Tibial artery (tissue), 4 donors: ENCODE measurements around the gene TM7SF2.

ENCODE experiments used
- DNase-seq, 2 donors: peaks; one replicate each; pipeline ENCODE4 v3.0.0-alpha.2; 2019
- H3K27ac ChIP-seq, 2 donors: fragments of 200-600 bp; sonication (generic) in 1 of 2; 1 replicate in 1 of 2; 2 replicates in 1 of 2; pipeline ENCODE4 v1.5.1; 2018 to 2019; ENCODE audit warnings: mild to moderate bottlenecking in 1 of 2
- H3K27me3 ChIP-seq, 2 donors: fragments of 200-600 bp; sonication (generic) in 1 of 2; one replicate each; pipeline versions ENCODE4 v1.5.1 to v1.6.0; 2016 to 2019
- H3K36me3 ChIP-seq, 3 donors: fragments of 200-600 bp; sonication (generic) in 2 of 3; one replicate each; pipeline ENCODE4 v1.5.1; 2016 to 2019; ENCODE audit warnings: mild to moderate bottlenecking in 2 of 3
- H3K4me1 ChIP-seq, 4 donors: fragments of 200-600 bp; sonication (generic) in 2 of 4; 1 replicate in 3 of 4; 2 replicates in 1 of 4; pipeline ENCODE4 v1.5.1; 2016 to 2019
- H3K4me3 ChIP-seq, 2 donors: fragments of 200-600 bp; sonication (generic) in 1 of 2; 1 replicate in 1 of 2; 2 replicates in 1 of 2; pipeline ENCODE4 v1.5.1; 2018 to 2019; ENCODE audit warnings: mild to moderate bottlenecking in 2 of 2
- H3K9me3 ChIP-seq, 3 donors: fragments of 200-600 bp; sonication (generic) in 1 of 3; one replicate each; pipeline ENCODE4 v1.5.1; 2016 to 2019
- CTCF ChIP-seq, 2 experiments: fragments of 200-600 bp in 1 of 2; fragments of 450-650 bp in 1 of 2; IDR thresholded peaks; one replicate each; pipeline ENCODE4 v1.5.1; 2017 to 2019; ENCODE audit warnings: antibody characterized with exemption in 2 of 2, mild to moderate bottlenecking in 1 of 2, moderate library complexity in 1 of 2
- intact Hi-C: fragments of 100-400 bp; cut with DNase I; formaldehyde crosslinking; loops from one replicate; pipeline ENCODE4 v1.15.0; 2023; ENCODE audit warnings: low total_unique reads

TM7SF2 gene

GRCh38 chr11:65084598-65085375, 26.9 kb upstream of the TM7SF2 start:
- Histone ChIP-seq H3K9me3 (no peaks in the 10 kb centered on the region), H3K4me3 (peak overlapping the region; percentile 67 to 70), H3K27ac (peak overlapping the region; percentile 87 to 88), H3K27me3 (no peaks in the 10 kb centered on the region), H3K4me1 (peaks cover 0 to 21% (median 17%) of the 10 kb centered on the region in 4 donors), H3K36me3 (peaks cover 25 to 44% (median 35%) of the 10 kb centered on the region in 3 donors)
- TF ChIP-seq CTCF (IDR thresholded peaks at IDR 0.05), result no peak
- no peak for DNase-seq
- intact Hi-C loops, result loop anchor here (5.0 kb wide), 1 partner anchor 57 kb away; the partner anchor contains the start of gene SNX15

- H3K36me3 ChIP-seq, result peaks cover 25 to 46% (median 35%) of the 10 kb centered on the region in 3 donors
- TF ChIP-seq CTCF (IDR thresholded peaks at IDR 0.05), result no peak
- peaks cover 0 to 21% (median 17%) of the 10 kb centered on the region in 4 donors for H3K4me1 ChIP-seq
- H3K9me3 ChIP-seq, result no peaks in the 10 kb centered on the region
- H3K27ac ChIP-seq, result no peak overlapping the region
- DNase-seq, result no peak
- H3K4me3 ChIP-seq, result no peak overlapping the region
- intact Hi-C loops, result loop anchor here (5.0 kb wide), 1 partner anchor 58 kb away; the partner anchor contains the start of gene SNX15
- no peaks in the 10 kb centered on the region for H3K27me3 ChIP-seq
Observed at GRCh38 chr11:65085446-65085845, 26.2 kb upstream of the TM7SF2 start.

- H3K27me3 ChIP-seq, result no peaks in the 10 kb centered on the region
- DNase-seq, result no peak
- no peak for TF ChIP-seq CTCF (IDR thresholded peaks at IDR 0.05)
- peaks cover 0 to 21% (median 17%) of the 10 kb centered on the region in 4 donors for H3K4me1 ChIP-seq
- no peaks in the 10 kb centered on the region for H3K9me3 ChIP-seq
- intact Hi-C loops, result loop anchor here (5.0 kb wide), 1 partner anchor 60 kb away; the partner anchor contains the start of gene SNX15
- no peak overlapping the region for H3K4me3 ChIP-seq
- peaks cover 25 to 46% (median 35%) of the 10 kb centered on the region in 3 donors for H3K36me3 ChIP-seq
- no peak overlapping the region for H3K27ac ChIP-seq
Observed at GRCh38 chr11:65086809-65087208, 24.9 kb upstream of the TM7SF2 start.

GRCh38 chr11:65087216-65087615, 24.5 kb upstream of the TM7SF2 start:
- intact Hi-C loops, result loop anchor here (5.0 kb wide), 1 partner anchor 60 kb away; the partner anchor contains the start of gene SNX15

GRCh38 chr11:65087827-65088226, 23.8 kb upstream of the TM7SF2 start:
- no peak overlapping the region for H3K27ac ChIP-seq
- TF ChIP-seq CTCF (IDR thresholded peaks at IDR 0.05), result no peak
- H3K27me3 ChIP-seq, result no peaks in the 10 kb centered on the region
- no peak for DNase-seq
- H3K4me1 ChIP-seq, result peaks cover 0 to 21% (median 17%) of the 10 kb centered on the region in 4 donors
- intact Hi-C loops, result loop anchor here (5.0 kb wide), 1 partner anchor 61 kb away; the partner anchor contains the start of gene SNX15
- no peaks in the 10 kb centered on the region for H3K9me3 ChIP-seq
- H3K4me3 ChIP-seq, result no peak overlapping the region
- H3K36me3 ChIP-seq, result peaks cover 25 to 46% (median 35%) of the 10 kb centered on the region in 3 donors

More at GRCh38 chr11:65087216-65087615, 24.5 kb upstream of the TM7SF2 start:
- Histone ChIP-seq H3K4me3 (no peak overlapping the region), H3K4me1 (peaks cover 0 to 21% (median 17%) of the 10 kb centered on the region in 4 donors), H3K36me3 (peaks cover 25 to 46% (median 35%) of the 10 kb centered on the region in 3 donors), H3K27ac (no peak overlapping the region), H3K27me3 (no peaks in the 10 kb centered on the region), H3K9me3 (no peaks in the 10 kb centered on the region)
- TF ChIP-seq CTCF (IDR thresholded peaks at IDR 0.05), result no peak
- DNase-seq, result no peak
